BE2C (cell line): ENCODE data around the gene VTN.

Experiments
- DNase-seq: peaks from one replicate; pipeline ENCODE4 v3.0.0-alpha.2; 2020
- H3K27me3 ChIP-seq: fragments of 250-450 bp; sonication (Bioruptor Pico); 2 replicates; pipeline ENCODE4 v1.5.1; 2020; ENCODE audit warnings: mild to moderate bottlenecking
- H3K36me3 ChIP-seq: fragments of 250-450 bp; sonication (Bioruptor Pico); 2 replicates; pipeline ENCODE4 v1.5.1; 2020; ENCODE audit warnings: mild to moderate bottlenecking
- H3K4me1 ChIP-seq: fragments of 250-450 bp; sonication (Bioruptor Pico); 2 replicates; pipeline ENCODE4 v1.5.1; 2020
- H3K4me3 ChIP-seq: 2 replicates; pipeline ENCODE4 v1.5.1; 2011; ENCODE audit warnings: low read depth, low read length
- H3K9me3 ChIP-seq: fragments of 250-450 bp; sonication (Bioruptor Pico); 2 replicates; pipeline ENCODE4 v1.5.1; 2020
- TF ChIP-seq, protein P1 (sequence below): IDR thresholded peaks from 2 replicates; pipeline ENCODE4 v1.5.1; 2012; ENCODE audit warnings: mild to moderate bottlenecking, low read depth, low read length

Gene VTN

DNA sequence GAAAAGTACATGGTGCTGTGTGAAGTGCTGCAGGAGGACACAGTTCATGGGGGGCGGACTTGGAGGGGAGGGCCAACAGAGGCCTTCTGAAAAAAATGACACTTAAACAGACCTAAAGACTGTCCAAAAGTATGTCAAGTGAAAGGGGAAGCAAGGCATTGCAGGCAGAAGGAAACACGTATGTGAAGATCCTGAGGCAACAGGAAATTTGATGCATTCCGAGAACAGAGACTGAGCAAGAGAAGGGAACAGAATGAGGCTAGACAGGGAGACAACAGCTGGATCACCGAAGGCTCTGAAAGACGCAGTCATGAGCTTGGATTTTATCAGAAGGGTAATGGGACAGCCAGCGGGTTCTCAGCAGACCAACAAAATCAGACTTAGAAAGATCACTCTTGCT, 35.9 kb downstream of the VTN start:
- H3K9me3 ChIP-seq: no peaks in the 10 kb centered on the region
- TF ChIP-seq, protein P1, sequence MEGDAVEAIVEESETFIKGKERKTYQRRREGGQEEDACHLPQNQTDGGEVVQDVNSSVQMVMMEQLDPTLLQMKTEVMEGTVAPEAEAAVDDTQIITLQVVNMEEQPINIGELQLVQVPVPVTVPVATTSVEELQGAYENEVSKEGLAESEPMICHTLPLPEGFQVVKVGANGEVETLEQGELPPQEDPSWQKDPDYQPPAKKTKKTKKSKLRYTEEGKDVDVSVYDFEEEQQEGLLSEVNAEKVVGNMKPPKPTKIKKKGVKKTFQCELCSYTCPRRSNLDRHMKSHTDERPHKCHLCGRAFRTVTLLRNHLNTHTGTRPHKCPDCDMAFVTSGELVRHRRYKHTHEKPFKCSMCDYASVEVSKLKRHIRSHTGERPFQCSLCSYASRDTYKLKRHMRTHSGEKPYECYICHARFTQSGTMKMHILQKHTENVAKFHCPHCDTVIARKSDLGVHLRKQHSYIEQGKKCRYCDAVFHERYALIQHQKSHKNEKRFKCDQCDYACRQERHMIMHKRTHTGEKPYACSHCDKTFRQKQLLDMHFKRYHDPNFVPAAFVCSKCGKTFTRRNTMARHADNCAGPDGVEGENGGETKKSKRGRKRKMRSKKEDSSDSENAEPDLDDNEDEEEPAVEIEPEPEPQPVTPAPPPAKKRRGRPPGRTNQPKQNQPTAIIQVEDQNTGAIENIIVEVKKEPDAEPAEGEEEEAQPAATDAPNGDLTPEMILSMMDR: no peak
- no peak for DNase-seq
- H3K4me1 ChIP-seq: no peaks in the 10 kb centered on the region
- H3K36me3 ChIP-seq: no peaks in the 10 kb centered on the region; the same call in 1 of the 2 replicates
- no peaks in the 10 kb centered on the region for H3K27me3 ChIP-seq
- peak overlapping the region; percentile 82 for H3K4me3 ChIP-seq

DNA sequence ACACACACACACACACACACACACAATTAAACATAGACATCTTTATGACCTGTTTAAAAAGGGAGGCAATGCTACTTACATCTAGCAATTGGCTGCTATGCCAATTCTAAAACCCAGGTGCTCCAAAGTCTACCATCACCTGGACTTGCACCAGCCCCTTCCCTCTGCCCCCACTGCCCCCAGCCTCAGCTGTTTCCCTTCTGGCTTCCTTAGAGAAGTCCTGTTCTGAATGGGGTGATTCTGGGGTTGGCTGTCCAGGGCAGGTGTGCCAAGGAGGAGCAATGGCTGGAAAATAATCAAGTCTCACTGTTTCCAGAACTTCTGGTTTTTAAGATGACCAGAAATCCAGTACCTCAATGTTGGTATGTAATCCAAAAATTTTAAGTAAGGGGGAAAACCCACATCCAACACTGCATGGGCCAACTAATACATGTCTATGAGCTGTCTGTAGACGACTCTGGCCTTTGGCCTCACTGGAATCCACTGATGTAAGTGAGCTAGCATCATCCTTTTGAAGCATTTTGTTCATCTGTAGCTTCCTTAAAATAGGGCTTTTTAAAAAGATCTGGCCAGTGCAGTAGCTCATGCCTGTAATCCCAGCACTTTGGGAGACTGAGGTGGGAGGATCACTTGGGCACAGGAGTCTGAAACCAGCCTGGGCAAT, 36.9 kb downstream of the VTN start:
- H3K9me3 ChIP-seq: no peaks in the 10 kb centered on the region
- no peaks in the 10 kb centered on the region for H3K4me1 ChIP-seq
- DNase-seq: no peak
- peaks cover 2% of the 10 kb centered on the region for H3K36me3 ChIP-seq
- H3K27me3 ChIP-seq: no peaks in the 10 kb centered on the region
- no peak overlapping the region for H3K4me3 ChIP-seq
- TF ChIP-seq, protein P1: no peak

DNA sequence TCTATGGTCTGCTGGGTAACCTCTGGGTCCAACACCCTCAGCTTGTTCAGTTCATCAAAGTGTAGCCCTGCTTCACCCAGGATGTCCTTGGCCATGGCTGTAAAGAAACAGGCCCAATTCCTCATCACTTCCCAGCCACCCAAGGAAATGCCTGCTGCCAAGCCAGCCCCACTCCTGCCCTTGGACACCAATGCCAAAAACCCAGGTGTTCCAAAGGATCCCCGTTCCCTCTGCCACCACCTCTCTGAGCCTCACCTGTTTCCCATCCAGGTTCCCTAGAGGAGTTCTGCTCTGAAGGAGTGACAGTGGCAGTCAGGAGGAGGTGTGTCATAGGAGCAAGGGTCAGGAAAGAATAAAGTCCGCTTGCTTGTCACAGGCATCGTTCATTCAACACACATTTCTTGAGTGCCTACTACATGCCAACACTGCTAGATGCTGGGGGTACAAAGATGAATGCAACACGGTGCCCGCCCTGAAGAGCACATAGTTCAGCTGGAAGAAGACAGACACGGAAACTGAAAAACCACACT, 38.2 kb downstream of the VTN start:
- peaks cover 11% of the 10 kb centered on the region for H3K36me3 ChIP-seq
- no peak for DNase-seq
- H3K4me1 ChIP-seq: no peaks in the 10 kb centered on the region
- TF ChIP-seq, protein P1: no peak
- no peak overlapping the region for H3K4me3 ChIP-seq
- H3K27me3 ChIP-seq: no peaks in the 10 kb centered on the region
- no peaks in the 10 kb centered on the region for H3K9me3 ChIP-seq

DNA sequence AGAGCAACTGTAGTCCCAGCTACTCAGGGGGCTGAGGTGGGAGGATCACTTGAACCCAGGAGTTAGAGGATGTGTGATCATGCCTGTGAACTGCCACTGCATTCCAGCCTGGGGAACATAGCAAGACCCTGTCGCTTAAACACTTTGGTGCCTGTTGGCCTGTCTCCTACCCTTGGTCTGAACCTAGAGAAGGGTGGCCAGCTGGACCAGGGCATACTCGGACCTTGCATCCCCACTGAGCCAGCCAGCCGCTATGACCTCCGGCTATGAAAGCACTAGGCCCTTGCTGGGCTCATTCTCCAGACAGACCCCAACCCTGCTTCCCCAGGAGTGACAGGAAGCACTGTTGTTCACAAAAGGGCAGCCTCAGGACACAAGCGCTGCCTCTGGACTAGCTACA, 39.4 kb downstream of the VTN start:
- H3K27me3 ChIP-seq: no peaks in the 10 kb centered on the region
- DNase-seq: no peak
- H3K9me3 ChIP-seq: no peaks in the 10 kb centered on the region
- TF ChIP-seq, protein P1: no peak
- H3K4me1 ChIP-seq: no peaks in the 10 kb centered on the region
- peaks cover 11% of the 10 kb centered on the region for H3K36me3 ChIP-seq
- H3K4me3 ChIP-seq: no peak overlapping the region

DNA sequence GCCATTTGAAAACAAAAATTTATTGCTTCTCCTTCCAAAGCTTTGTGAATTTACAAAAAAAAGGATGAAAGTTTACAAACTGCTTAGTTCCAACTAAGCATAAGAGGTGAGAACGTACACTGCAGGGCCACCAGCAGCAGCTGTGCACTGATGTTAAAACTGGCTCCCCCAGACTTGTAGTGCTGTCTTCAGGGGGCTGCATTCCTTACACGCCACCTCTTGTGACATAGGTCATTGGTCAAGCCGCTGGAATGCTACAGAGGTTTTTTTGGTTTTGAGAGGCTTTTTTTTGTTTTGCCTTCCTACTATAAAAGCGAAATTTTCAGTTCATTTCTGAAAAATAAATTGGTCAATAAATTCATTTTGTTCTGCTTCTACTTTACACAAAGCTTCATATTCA, 41.8 kb downstream of the VTN start:
- H3K9me3 ChIP-seq: no peaks in the 10 kb centered on the region
- TF ChIP-seq, protein P1: no peak
- H3K4me3 ChIP-seq: no peak overlapping the region
- H3K27me3 ChIP-seq: no peaks in the 10 kb centered on the region
- DNase-seq: no peak
- peaks cover 11% of the 10 kb centered on the region for H3K36me3 ChIP-seq
- no peaks in the 10 kb centered on the region for H3K4me1 ChIP-seq

DNA sequence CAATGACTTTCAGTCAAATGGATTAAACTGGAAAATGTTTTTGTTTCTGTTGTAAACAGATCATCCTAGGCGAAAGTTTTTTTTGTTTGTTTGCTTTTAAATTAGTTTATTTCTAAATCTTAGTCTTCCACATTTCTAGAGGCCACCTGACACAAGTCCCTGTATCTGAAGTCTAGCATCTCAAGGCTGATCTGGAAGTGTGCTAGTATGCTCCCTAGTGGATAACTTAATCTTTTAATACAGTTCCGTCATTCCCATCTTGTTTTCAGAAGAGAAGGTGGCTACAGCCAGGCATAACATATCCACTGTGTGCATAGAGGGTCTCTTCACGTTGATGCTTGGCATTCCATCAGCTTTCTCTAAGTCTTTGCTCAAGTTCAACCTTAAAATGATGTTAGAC, 42.4 kb downstream of the VTN start:
- Histone ChIP-seq H3K27me3 (no peaks in the 10 kb centered on the region), H3K9me3 (no peaks in the 10 kb centered on the region), H3K36me3 (peaks cover 11% of the 10 kb centered on the region), H3K4me1 (no peaks in the 10 kb centered on the region), H3K4me3 (no peak overlapping the region)
- TF ChIP-seq, protein P1: no peak
- DNase-seq: no peak
